ACC112 (cell line): ENCODE data around the gene KCNJ18.
"Not testable (repeated sequence)": the region's sequence is repeated elsewhere in the genome, so short reads cannot be mapped to it uniquely, and the experiment has no call there.

Experiments
- H2AFZ ChIP-seq: fragments of 200-600 bp; sonication (generic); one replicate; pipeline ENCODE4 v1.6.0; 2017; ENCODE audit warnings: antibody characterized with exemption, low read length; ENCODE audit not compliant: unreplicated experiment
- H3K27ac ChIP-seq: fragments of 200-600 bp; sonication (generic); 2 replicates; pipeline ENCODE4 v1.5.1; 2014; ENCODE audit warnings: low read depth, mild to moderate bottlenecking, antibody characterized with exemption, low read length, moderate library complexity
- H3K27me3 ChIP-seq: fragments of 200-600 bp; sonication (generic); 2 replicates; pipeline ENCODE4 v1.6.1; 2014; ENCODE audit warnings: mild to moderate bottlenecking, antibody characterized with exemption, low read length, moderate library complexity, mixed read lengths; ENCODE audit not compliant: insufficient read depth
- H3K36me3 ChIP-seq: fragments of 200-600 bp; sonication (generic); 2 replicates; pipeline ENCODE4 v1.6.1; 2016; ENCODE audit warnings: mild to moderate bottlenecking, antibody characterized with exemption, low read length, moderate library complexity, mixed read lengths; ENCODE audit not compliant: insufficient read depth
- H3K4me1 ChIP-seq: fragments of 200-600 bp; sonication (generic); one replicate; pipeline ENCODE4 v1.6.1; 2016; ENCODE audit warnings: low read length, mixed read lengths; ENCODE audit not compliant: insufficient read depth, unreplicated experiment, control insufficient read depth
- H3K4me3 ChIP-seq: fragments of 200-600 bp; sonication (generic); 2 replicates; pipeline ENCODE4 v1.5.1; 2014; ENCODE audit warnings: mild to moderate bottlenecking, low read depth, low read length
- H3K79me2 ChIP-seq: fragments of 200-600 bp; sonication (generic); one replicate; pipeline ENCODE4 v1.6.0; 2016; ENCODE audit warnings: low read length; ENCODE audit not compliant: control insufficient read depth, unreplicated experiment, insufficient read depth

Gene KCNJ18

GRCh38 chr17:21740836-21741235 is 48.5 kb downstream of the KCNJ18 start:
- not testable (repeated sequence) for H2AFZ ChIP-seq, H3K27ac ChIP-seq, H3K79me2 ChIP-seq, H3K4me1 ChIP-seq, H3K36me3 ChIP-seq, H3K27me3 ChIP-seq, H3K4me3 ChIP-seq

GRCh38 chr17:21741520-21741919 is 49.2 kb downstream of the KCNJ18 start:
- H3K4me3 ChIP-seq, H3K27me3 ChIP-seq, H3K79me2 ChIP-seq: not testable (repeated sequence)

GRCh38 chr17:21742326-21742725 is 50.0 kb downstream of the KCNJ18 start:
- Histone ChIP-seq H3K36me3 (no peaks in the 10 kb centered on the region), H3K79me2 (no peaks in the 10 kb centered on the region), H3K27me3 (no peaks in the 10 kb centered on the region), H3K27ac (no peak overlapping the region), H3K4me1 (no peaks in the 10 kb centered on the region), H3K4me3 (no peak overlapping the region), H2AFZ (no peak overlapping the region)

More at GRCh38 chr17:21741520-21741919, 49.2 kb downstream of the KCNJ18 start:
- H3K4me1 ChIP-seq, H3K36me3 ChIP-seq, H3K27ac ChIP-seq, H2AFZ ChIP-seq: not testable (repeated sequence)

- H2AFZ ChIP-seq, H3K27ac ChIP-seq, H3K4me1 ChIP-seq, H3K27me3 ChIP-seq, H3K36me3 ChIP-seq, H3K4me3 ChIP-seq, H3K79me2 ChIP-seq: not testable (repeated sequence)
Measured at GRCh38 chr17:21744151-21744550, 51.8 kb downstream of the KCNJ18 start.

- H3K4me1 ChIP-seq, H3K27me3 ChIP-seq, H2AFZ ChIP-seq, H3K4me3 ChIP-seq, H3K79me2 ChIP-seq, H3K36me3 ChIP-seq, H3K27ac ChIP-seq: not testable (repeated sequence)
Measured at GRCh38 chr17:21744621-21745020, 52.3 kb downstream of the KCNJ18 start.

GRCh38 chr17:21745385-21746054 is 53.2 kb downstream of the KCNJ18 start:
- H3K36me3 ChIP-seq, H3K27me3 ChIP-seq, H3K27ac ChIP-seq, H3K4me3 ChIP-seq, H2AFZ ChIP-seq, H3K4me1 ChIP-seq, H3K79me2 ChIP-seq: not testable (repeated sequence)

- H3K4me3 ChIP-seq, H3K79me2 ChIP-seq, H3K4me1 ChIP-seq, H3K27ac ChIP-seq, H3K27me3 ChIP-seq, H3K36me3 ChIP-seq, H2AFZ ChIP-seq: not testable (repeated sequence)
Measured at GRCh38 chr17:21746415-21746814, 54.1 kb downstream of the KCNJ18 start.

- H3K27ac ChIP-seq, H3K4me1 ChIP-seq, H3K36me3 ChIP-seq, H3K4me3 ChIP-seq, H2AFZ ChIP-seq, H3K27me3 ChIP-seq, H3K79me2 ChIP-seq: not testable (repeated sequence)
Measured at GRCh38 chr17:21747195-21747915, 55.0 kb downstream of the KCNJ18 start.

GRCh38 chr17:21748686-21749085 is 56.4 kb downstream of the KCNJ18 start:
- H3K36me3 ChIP-seq, H3K4me3 ChIP-seq, H3K27me3 ChIP-seq, H2AFZ ChIP-seq, H3K4me1 ChIP-seq, H3K27ac ChIP-seq, H3K79me2 ChIP-seq: not testable (repeated sequence)

- not testable (repeated sequence) for H3K27ac ChIP-seq, H3K4me1 ChIP-seq, H3K4me3 ChIP-seq, H3K27me3 ChIP-seq, H3K79me2 ChIP-seq, H2AFZ ChIP-seq, H3K36me3 ChIP-seq
Measured at GRCh38 chr17:21749696-21750531, 57.6 kb downstream of the KCNJ18 start.

GRCh38 chr17:21751111-21751510 is 58.8 kb downstream of the KCNJ18 start:
- not testable (repeated sequence) for H3K4me1 ChIP-seq, H3K27ac ChIP-seq, H3K27me3 ChIP-seq, H3K79me2 ChIP-seq, H3K4me3 ChIP-seq, H2AFZ ChIP-seq, H3K36me3 ChIP-seq
